Cardiac fibroblast (primary cell): ENCODE results near the gene AHRR.

Source experiments
- DNase-seq, 2 donors: peaks; one replicate each; pipeline versions ENCODE4 v3.0.0 to v3.0.0-alpha.2; 2010; ENCODE audit warnings: low read depth in 2 of 2
- H3K4me3 ChIP-seq, 2 donors: replicated peaks in 1 of 2; 1 replicate in 1 of 2; 2 replicates in 1 of 2; pipeline ENCODE4 v1.5.1; 2011; ENCODE audit warnings: low read depth in 2 of 2, low read length in 2 of 2, mild to moderate bottlenecking in 2 of 2, moderate library complexity in 1 of 2
- CTCF ChIP-seq: IDR thresholded peaks from one replicate; pipeline ENCODE4 v1.5.1; 2011; ENCODE audit warnings: low read depth, mild to moderate bottlenecking, low read length, inconsistent platforms

AHRR gene

GRCh38 chr5:440401-441201 lies 119.1 kb downstream of the AHRR start:
- no peak for TF ChIP-seq CTCF
- H3K4me3 ChIP-seq: no peak overlapping the region
- no peak for DNase-seq

GRCh38 chr5:441996-442334 lies 120.5 kb downstream of the AHRR start:
- H3K4me3 ChIP-seq: peak overlapping the region; percentile 100
- TF ChIP-seq CTCF: no peak
- no peak for DNase-seq

GRCh38 chr5:442335-443238 lies 121.1 kb downstream of the AHRR start, which contains the start of gene EXOC3:
Gene EXOC3 (plus strand): TSS chr5:443176. CDS start chr5:446206, 3,030 bp downstream.
- TF ChIP-seq CTCF: no peak
- H3K4me3 ChIP-seq: peak within 1 kb of the TSS; percentile 100
- DNase-seq: peak; percentile 63 to 73

- TF ChIP-seq CTCF: no peak
- DNase-seq: no peak
- peak overlapping the region; percentile 100 for H3K4me3 ChIP-seq
These were observed 122.0 kb downstream of the AHRR start for GRCh38 chr5:443239-444151.

- DNase-seq: no peak
- peak overlapping the region; percentile 100 for H3K4me3 ChIP-seq
- no peak for TF ChIP-seq CTCF
These were observed 122.7 kb downstream of the AHRR start for GRCh38 chr5:444226-444625.

- no peak for DNase-seq
- TF ChIP-seq CTCF: no peak
- H3K4me3 ChIP-seq: no peak overlapping the region
These were observed 124.1 kb downstream of the AHRR start for GRCh38 chr5:445591-445990.
